ENCODE data around the gene SUSD6.

Gene SUSD6

DNA sequence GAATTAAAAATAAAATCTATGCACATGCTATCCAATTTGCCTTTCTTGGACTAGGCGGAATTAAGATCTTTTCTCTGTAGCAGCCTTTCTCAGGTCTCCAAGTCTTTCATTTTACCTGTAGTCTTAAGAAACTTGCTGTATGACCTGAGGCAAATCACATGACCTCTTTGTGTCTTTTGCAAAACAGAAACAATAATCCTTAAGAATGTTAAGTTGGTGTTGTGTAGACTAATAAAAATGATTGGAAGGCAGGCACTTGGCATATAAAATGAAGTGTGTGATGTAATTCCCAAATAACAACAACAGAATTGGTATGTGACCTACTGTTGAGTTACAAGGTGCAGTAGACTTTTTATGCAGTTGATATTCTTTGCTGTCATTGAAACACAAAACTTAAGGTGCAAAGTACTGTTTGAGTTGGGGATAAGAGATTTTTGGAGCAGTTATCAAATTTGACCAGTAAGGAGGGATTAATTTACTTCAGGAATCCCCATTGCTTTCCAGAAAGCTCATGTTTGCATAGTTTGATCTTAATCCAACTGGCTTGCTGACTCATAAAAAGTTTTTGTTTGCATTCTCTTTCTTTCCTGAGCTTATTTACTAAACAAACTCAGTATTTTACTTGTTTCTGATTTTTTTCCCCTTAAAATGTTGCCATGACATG is 51.4 kb downstream of the SUSD6 start:
- peak overlapping the region; percentile 70 for H3K27ac ChIP-seq
- no peak for TF ChIP-seq CTCF (conservative IDR thresholded peaks at IDR 0.05)

GRCh38 chr14:69663300-69663643 is 51.9 kb downstream of the SUSD6 start:
- TF ChIP-seq CTCF (conservative IDR thresholded peaks at IDR 0.05) = no peak
- peak overlapping the region; percentile 70 for H3K27ac ChIP-seq

DNA sequence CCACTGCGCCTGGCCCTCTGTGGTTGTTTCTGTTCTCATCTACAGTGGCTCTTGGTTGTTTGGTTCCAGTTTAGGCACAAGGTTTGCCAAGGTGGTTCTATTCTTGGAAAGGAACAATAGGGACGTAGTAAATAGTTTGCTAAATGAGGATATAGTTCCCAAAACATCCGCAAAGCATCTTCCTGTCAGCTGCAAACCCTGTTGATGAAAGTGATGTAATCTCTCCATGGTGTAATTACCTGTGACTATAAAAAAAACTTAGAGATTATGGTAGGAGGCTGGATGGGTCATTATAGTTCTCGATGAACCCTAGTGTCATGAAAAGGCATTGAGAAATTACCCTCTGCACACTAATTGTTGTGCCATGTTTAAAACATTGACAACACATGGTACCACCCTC is 52.9 kb downstream of the SUSD6 start:
- H3K27ac ChIP-seq = peak overlapping the region; percentile 70
- TF ChIP-seq CTCF (conservative IDR thresholded peaks at IDR 0.05) = no peak

- TF ChIP-seq CTCF (conservative IDR thresholded peaks at IDR 0.05) = no peak
- peak overlapping the region; percentile 70; the same call in 1 of the 2 replicates for H3K27ac ChIP-seq
Measured at GRCh38 chr14:69664865-69665526, 53.6 kb downstream of the SUSD6 start.

GRCh38 chr14:69665631-69666030 is 54.2 kb downstream of the SUSD6 start:
- TF ChIP-seq CTCF (conservative IDR thresholded peaks at IDR 0.05) = no peak
- no peak overlapping the region for H3K27ac ChIP-seq

DNA sequence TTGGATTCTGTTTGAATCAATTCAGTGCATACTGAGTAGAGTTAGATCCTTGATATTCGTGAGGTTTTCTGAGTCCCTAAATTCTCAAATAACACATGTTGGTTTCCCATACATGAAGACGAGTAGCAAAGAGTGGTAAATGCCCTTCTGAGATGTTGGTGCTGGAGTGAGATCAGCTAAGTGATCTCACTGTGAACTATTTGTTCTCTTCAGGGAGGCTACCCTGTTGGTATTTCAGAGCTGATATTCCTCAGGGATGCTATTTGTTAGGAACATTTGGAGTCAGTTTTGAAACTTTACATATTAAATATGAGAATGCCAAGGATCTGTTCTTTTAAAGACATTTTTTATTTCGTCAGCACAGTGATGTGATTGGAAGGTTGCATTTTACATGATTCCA is 54.7 kb downstream of the SUSD6 start:
- peak overlapping the region; percentile 24 for H3K27ac ChIP-seq

More for the DNA sequence above, 54.7 kb downstream of the SUSD6 start:
- TF ChIP-seq CTCF (conservative IDR thresholded peaks at IDR 0.05) = no peak

Data from VCaP (cell line).